Adrenal gland (tissue), 12 donors: ENCODE results near the gene APOL2. TPM values are rescaled to one million over a fixed set of nuclear protein-coding genes. Genes with fewer than 3 reads are reported as not detected.
A peak's percentile ranks its signal among the peaks of the same experiment; 100 is the strongest.

Experiments
- DNase-seq, 7 donors: peaks; one replicate each; pipeline ENCODE4 v3.0.0-alpha.2; 2019 to 2020
- H3K27ac ChIP-seq, 5 donors: fragments of 200-600 bp; sonication (generic) in 4 of 5; 1 replicate in 3 of 5; 2 replicates in 2 of 5; pipeline versions ENCODE4 v1.5.1 to v1.8.0; 2016 to 2020; ENCODE audit warnings: mild to moderate bottlenecking in 1 of 5
- H3K27me3 ChIP-seq: fragments of 200-600 bp; 2 replicates; pipeline ENCODE4 v1.8.0; 2021
- H3K36me3 ChIP-seq, 2 donors: fragments of 200-600 bp; replicated peaks in 1 of 2; 1 replicate in 1 of 2; 2 replicates in 1 of 2; pipeline versions ENCODE4 v1.5.1 to v1.8.0; 2018 to 2022
- H3K4me1 ChIP-seq, 2 donors: fragments of 200-600 bp; replicated peaks in 1 of 2; 1 replicate in 1 of 2; 2 replicates in 1 of 2; pipeline versions ENCODE4 v1.5.1 to v1.8.0; 2018 to 2021
- H3K4me3 ChIP-seq, 4 donors: fragments of 200-600 bp; sonication (generic) in 3 of 4; one replicate each; pipeline ENCODE4 v1.5.1; 2016 to 2018
- H3K9me3 ChIP-seq, 3 donors: fragments of 200-600 bp; sonication (generic) in 1 of 3; replicated peaks in 1 of 3; 1 replicate in 2 of 3; 2 replicates in 1 of 3; pipeline versions ENCODE4 v1.5.1 to v1.8.0; 2016 to 2021
- POLR2A ChIP-seq, 2 donors: fragments of 450-650 bp; IDR thresholded peaks; one replicate each; pipeline ENCODE4 v1.6.1; 2017; ENCODE audit warnings: antibody characterized with exemption in 2 of 2, mild to moderate bottlenecking in 2 of 2, moderate library complexity in 1 of 2
- WGBS, 4 donors: extraction: QIAGEN DNeasy Blood & Tissue Kit in 2 of 4; methylation state at CpG; one replicate each; pipeline versions ENCODE4 v1.1.5 to v1.1.7; 2013 to 2017; 5-methylcytosine and 5-hydroxymethylcytosine counted together
- intact Hi-C, 2 donors: fragments of 100-400 bp; cut with DNase I; formaldehyde crosslinking; loops; one replicate each; pipeline versions ENCODE4 v1.14.1 to v1.15.0; 2022 to 2023
- polyA plus RNA-seq, 3 donors: library from polyadenylated mRNA; stranded (reverse); fragments of 200-250 nt in 2 of 3; fragments of 350-450 nt in 1 of 3; fragmentation: Illumina TruSeq in 1 of 3; extraction: RNeasy Lipid Tissue Mini Kit (QIAGEN cat#74804) in 1 of 3; gene quantifications; one replicate each; pipeline ENCODE4 v1.2.3, GENCODE V29; 2013 to 2014
- total RNA-seq, 9 donors: library from RNA; depleted of rRNA in 4 of 9; stranded (reverse); fragments of >200 nt in 4 of 9; fragments of 120-200 nt in 1 of 9; fragmentation: NEBNext Ultra II Directional in 1 of 9; extraction: Animal tissue kit (Norgen Biotek cat#: 25700) in 1 of 9; gene quantifications; one replicate each; pipeline versions ENCODE4 v1.1.0 to v1.2.4, GENCODE V29; 2013 to 2023
- TF ChIP-seq, protein P1 (sequence below), 6 experiments: fragments of 450-650 bp in 4 of 6; fragments of 200-600 bp in 2 of 6; sonication (generic) in 1 of 6; IDR thresholded peaks; 1 replicate in 5 of 6; 2 replicates in 1 of 6; pipeline versions ENCODE4 v1.5.1 to v1.8.0; 2016 to 2021; ENCODE audit warnings: antibody characterized with exemption in 6 of 6, mild to moderate bottlenecking in 2 of 6, moderate library complexity in 1 of 6
- donor health status: healthy with polysubstance abuse.
- donor health status: Bipolar disorder and iron deficiency.
- donor health status: DM: yes; HTN: yes; CAD: no.
- donor health status: DM: no; HTN: no; CAD: no.
- donor health status: DM: no; HTN: no; CAD: no.
- donor health status: DM: yes; HTN: yes; CAD: no.

Gene APOL2
- total and polyA plus RNA-seq, 12 donors = 16.1 to 73.8 (median 40.0) TPM

DNA sequence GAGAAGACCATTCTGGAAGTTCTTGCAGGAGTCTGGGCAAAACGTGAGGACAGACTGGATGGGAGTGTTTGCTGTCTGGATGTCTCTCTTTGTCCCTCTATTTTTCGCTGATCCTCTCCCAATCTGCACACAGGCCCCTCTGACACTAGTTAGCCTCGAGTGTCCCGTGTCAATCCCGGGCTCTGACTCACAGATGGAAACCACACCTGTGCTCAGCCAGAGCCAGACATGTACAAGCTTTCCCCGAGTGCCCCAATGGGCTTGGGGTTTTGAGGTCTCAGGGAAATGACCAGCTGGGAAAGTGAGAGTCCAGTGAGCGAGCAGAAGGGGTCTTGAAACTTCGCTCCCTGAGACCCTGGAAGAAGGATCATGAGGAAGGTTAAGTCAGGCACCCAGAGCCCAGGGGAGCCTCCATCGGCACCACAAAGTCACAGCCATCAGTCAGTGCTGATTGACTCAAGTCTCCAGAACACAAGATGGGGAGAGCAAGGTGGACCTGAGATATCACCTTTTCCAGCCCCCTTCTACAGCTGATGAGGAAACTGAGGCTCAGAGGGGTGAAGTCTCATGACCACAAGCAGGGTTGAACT is 13.9 kb downstream of the APOL2 start:
- no peaks in the 10 kb centered on the region for H3K27me3 ChIP-seq
- H3K4me3 ChIP-seq = no peak overlapping the region
- H3K36me3 ChIP-seq = peaks cover 0 to 32% of the 10 kb centered on the region in 2 donors
- no peak overlapping the region for H3K27ac ChIP-seq
- TF ChIP-seq, protein P1, sequence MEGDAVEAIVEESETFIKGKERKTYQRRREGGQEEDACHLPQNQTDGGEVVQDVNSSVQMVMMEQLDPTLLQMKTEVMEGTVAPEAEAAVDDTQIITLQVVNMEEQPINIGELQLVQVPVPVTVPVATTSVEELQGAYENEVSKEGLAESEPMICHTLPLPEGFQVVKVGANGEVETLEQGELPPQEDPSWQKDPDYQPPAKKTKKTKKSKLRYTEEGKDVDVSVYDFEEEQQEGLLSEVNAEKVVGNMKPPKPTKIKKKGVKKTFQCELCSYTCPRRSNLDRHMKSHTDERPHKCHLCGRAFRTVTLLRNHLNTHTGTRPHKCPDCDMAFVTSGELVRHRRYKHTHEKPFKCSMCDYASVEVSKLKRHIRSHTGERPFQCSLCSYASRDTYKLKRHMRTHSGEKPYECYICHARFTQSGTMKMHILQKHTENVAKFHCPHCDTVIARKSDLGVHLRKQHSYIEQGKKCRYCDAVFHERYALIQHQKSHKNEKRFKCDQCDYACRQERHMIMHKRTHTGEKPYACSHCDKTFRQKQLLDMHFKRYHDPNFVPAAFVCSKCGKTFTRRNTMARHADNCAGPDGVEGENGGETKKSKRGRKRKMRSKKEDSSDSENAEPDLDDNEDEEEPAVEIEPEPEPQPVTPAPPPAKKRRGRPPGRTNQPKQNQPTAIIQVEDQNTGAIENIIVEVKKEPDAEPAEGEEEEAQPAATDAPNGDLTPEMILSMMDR (IDR thresholded peaks at IDR 0.05) = no peak
- no peak for TF ChIP-seq POLR2A (IDR thresholded peaks at IDR 0.05)
- intact Hi-C loops = no loop called here
- no peaks in the 10 kb centered on the region for H3K4me1 ChIP-seq
- H3K9me3 ChIP-seq = no peaks in the 10 kb centered on the region
- 87 to 91% (median 89%) methylated on average over 8 to 9 of the region's 9 CpGs for WGBS, 4 donors
- DNase-seq = peak in 1 of 7 donors; percentile 46

DNA sequence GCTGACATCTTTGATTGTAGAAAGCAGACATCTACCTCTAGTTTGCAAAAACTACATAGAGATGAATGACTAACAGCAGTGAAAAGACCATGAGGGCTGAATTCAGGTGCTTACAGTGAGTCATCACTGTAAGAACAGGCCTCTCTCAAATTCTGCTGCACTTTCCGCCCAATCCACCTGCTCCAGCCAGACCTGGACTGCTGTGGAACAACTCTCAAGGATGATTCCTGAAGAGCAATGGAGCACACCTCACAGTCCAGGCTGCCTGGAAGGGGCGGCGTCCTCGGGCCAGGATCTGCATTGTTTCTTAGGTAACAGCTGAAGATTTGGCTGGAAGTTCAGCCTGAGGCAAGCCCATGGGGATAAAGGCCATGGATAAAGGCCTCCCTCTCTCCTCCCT is 15.1 kb downstream of the APOL2 start:
- H3K4me1 ChIP-seq = no peaks in the 10 kb centered on the region
- H3K36me3 ChIP-seq = peaks cover 0 to 21% of the 10 kb centered on the region in 2 donors
- no peak for TF ChIP-seq POLR2A (IDR thresholded peaks at IDR 0.05)
- TF ChIP-seq, protein P1 (IDR thresholded peaks at IDR 0.05) = no peak
- no peak overlapping the region for H3K27ac ChIP-seq
- intact Hi-C loops = no loop called here
- DNase-seq = peak in 1 of 7 donors; percentile 48
- WGBS, 4 donors = 60 to 95% (median 87%) methylated on average over 1 to 4 of the region's 4 CpGs
- H3K27me3 ChIP-seq = no peaks in the 10 kb centered on the region
- H3K9me3 ChIP-seq = no peaks in the 10 kb centered on the region
- no peak overlapping the region for H3K4me3 ChIP-seq

DNA sequence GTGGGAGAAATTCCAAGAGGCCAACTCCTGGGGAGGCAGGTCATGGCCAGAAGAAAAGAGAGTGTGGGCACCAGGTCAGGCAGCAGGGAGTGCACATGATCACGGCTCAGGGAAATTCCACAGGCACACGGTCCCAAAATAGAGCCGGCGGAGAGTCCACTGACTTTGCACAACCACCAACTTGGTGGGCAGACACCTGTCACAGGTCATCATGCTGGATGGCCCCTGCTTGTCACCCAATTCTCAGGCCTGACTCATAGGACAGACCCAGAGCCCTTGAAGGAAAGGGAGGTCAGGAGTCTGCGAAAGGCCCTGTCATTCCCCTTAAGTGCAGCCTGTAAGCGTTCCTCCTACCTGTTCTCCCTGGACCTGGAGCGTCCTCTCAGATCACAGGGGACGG is 15.8 kb downstream of the APOL2 start:
- Histone ChIP-seq H3K27ac (no peak overlapping the region), H3K36me3 (peaks cover 0 to 13% of the 10 kb centered on the region in 2 donors), H3K9me3 (no peaks in the 10 kb centered on the region), H3K4me1 (no peaks in the 10 kb centered on the region), H3K4me3 (no peak overlapping the region), H3K27me3 (no peaks in the 10 kb centered on the region)
- DNase-seq = peak in 1 of 7 donors; percentile 39
- TF ChIP-seq POLR2A (IDR thresholded peaks at IDR 0.05) = no peak
- TF ChIP-seq, protein P1 (IDR thresholded peaks at IDR 0.05) = no peak
- intact Hi-C loops = no loop called here
- 86 to 96% (median 88%) methylated on average over 5 to 8 of the region's 8 CpGs for WGBS, 4 donors

DNA sequence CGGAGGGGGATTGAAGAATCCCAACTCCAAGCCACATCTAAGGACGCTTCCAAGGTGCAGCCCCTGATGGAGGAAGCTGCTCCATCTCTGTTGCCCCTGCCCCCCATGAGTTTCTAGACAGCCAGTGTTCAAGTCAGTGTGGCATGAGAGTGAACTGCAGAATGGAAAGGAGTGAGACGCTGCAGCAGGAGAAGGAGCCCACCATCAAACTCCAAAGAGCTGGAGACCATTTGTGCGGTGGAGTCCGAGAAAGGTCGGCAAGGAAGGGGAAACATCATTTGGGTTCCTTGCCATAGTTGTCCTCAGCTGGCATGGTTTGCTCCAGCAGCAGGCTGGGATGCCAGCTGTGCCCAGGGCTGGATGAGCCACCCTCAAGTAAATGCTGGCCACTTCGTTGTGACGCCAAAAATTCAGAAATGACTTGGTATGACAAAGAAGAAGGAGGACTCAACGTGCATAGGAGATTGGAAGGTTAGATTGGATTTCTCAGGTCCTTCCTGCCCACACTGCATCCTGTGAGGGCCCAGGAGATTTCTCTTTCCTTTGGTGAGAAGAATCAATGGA is 16.4 kb downstream of the APOL2 start:
- intact Hi-C loops = no loop called here
- WGBS, 4 donors = 82 to 91% (median 88%) methylated on average over 9 of the region's 9 CpGs
- no peaks in the 10 kb centered on the region for H3K27me3 ChIP-seq
- TF ChIP-seq POLR2A (IDR thresholded peaks at IDR 0.05) = no peak
- TF ChIP-seq, protein P1 (IDR thresholded peaks at IDR 0.05) = no peak
- H3K4me1 ChIP-seq = no peaks in the 10 kb centered on the region
- DNase-seq = peak in 1 of 7 donors; percentile 39
- no peak overlapping the region for H3K27ac ChIP-seq
- no peaks in the 10 kb centered on the region for H3K9me3 ChIP-seq
- H3K36me3 ChIP-seq = peaks cover 0 to 8% of the 10 kb centered on the region in 2 donors
- H3K4me3 ChIP-seq = no peak overlapping the region
